GM12878 (cell line): Measurements from ENCODE around the gene MYO1D. TPM values are rescaled to one million over a fixed set of nuclear protein-coding genes. Genes with fewer than 3 reads are reported as not detected.

Experiments used
- BRCA1 ChIP-seq: IDR thresholded peaks from 2 replicates; pipeline ENCODE4 v1.6.1; 2011; ENCODE audit warnings: low read depth, low read length, improper control_type of control experiment
- CREM ChIP-seq: IDR thresholded peaks from 2 replicates; pipeline ENCODE4 v1.6.1; 2014; ENCODE audit warnings: antibody characterized with exemption, low read depth
- EP300 ChIP-seq, 2 experiments: fragments of 150-350 bp in 1 of 2; IDR thresholded peaks; 2 replicates each; pipeline ENCODE4 v1.6.1; 2011 to 2012; ENCODE audit warnings: low read depth in 2 of 2, low read length in 2 of 2, borderline replicate concordance in 1 of 2, improper control_type of control experiment in 1 of 2, inconsistent platforms in 1 of 2; ENCODE audit not compliant: control insufficient read depth in 1 of 2
- ESRRA ChIP-seq: IDR thresholded peaks from 2 replicates; pipeline ENCODE4 v1.6.1; 2012; ENCODE audit warnings: mild to moderate bottlenecking, low read length, improper control_type of control experiment
- LARP7 ChIP-seq: fragments of 450-650 bp; IDR thresholded peaks from 2 replicates; pipeline ENCODE4 v1.6.1; 2017; ENCODE audit warnings: mild to moderate bottlenecking
- MEF2A ChIP-seq: IDR thresholded peaks from 2 replicates; pipeline ENCODE4 v1.6.1; 2011; ENCODE audit warnings: low read depth, mild to moderate bottlenecking, low read length, moderate library complexity; ENCODE audit not compliant: insufficient read depth
- NR2C1 ChIP-seq: fragments of 450-650 bp; IDR thresholded peaks from 2 replicates; pipeline ENCODE4 v1.6.1; 2017; ENCODE audit warnings: antibody characterized with exemption, mild to moderate bottlenecking, moderate library complexity
- NR2F1 ChIP-seq: fragments of 450-650 bp; conservative IDR thresholded peaks from 2 replicates; pipeline ENCODE4 v1.6.1; 2017; ENCODE audit warnings: mild to moderate bottlenecking
- RB1 ChIP-seq: fragments of 450-650 bp; formaldehyde crosslinking; IDR thresholded peaks from 2 replicates; pipeline ENCODE4 v1.6.1; 2017; ENCODE audit warnings: mild to moderate bottlenecking, borderline replicate concordance
- RELA ChIP-seq: fragments of 450-650 bp; IDR thresholded peaks from 2 replicates; pipeline ENCODE4 v1.8.0; 2014; ENCODE audit warnings: borderline replicate concordance; ENCODE audit not compliant: partially characterized antibody
- SIX5 ChIP-seq: IDR thresholded peaks from 2 replicates; pipeline ENCODE4 v1.6.1; 2011; ENCODE audit warnings: mild to moderate bottlenecking, low read depth, low read length, moderate library complexity; ENCODE audit not compliant: severe bottlenecking
- SMC3 ChIP-seq: IDR thresholded peaks from 2 replicates; pipeline ENCODE4 v1.6.1; 2011; ENCODE audit warnings: low read length, improper control_type of control experiment, borderline replicate concordance
- TCF7 ChIP-seq: IDR thresholded peaks from 2 replicates; pipeline ENCODE4 v1.6.1; 2014; ENCODE audit warnings: antibody characterized with exemption, borderline replicate concordance
- ZNF207 ChIP-seq: fragments of 450-650 bp; IDR thresholded peaks from 2 replicates; pipeline ENCODE4 v1.6.1; 2014; ENCODE audit warnings: antibody characterized with exemption, mild to moderate bottlenecking, borderline replicate concordance
- ZSCAN29 ChIP-seq: fragments of 450-650 bp; IDR thresholded peaks from 2 replicates; pipeline ENCODE4 v1.6.1; 2017; ENCODE audit warnings: mild to moderate bottlenecking, moderate library complexity
- polyA plus RNA-seq, 11 experiments: library from polyadenylated mRNA; depleted of rRNA in 4 of 11; unstranded in 6 of 11; stranded (reverse) in 5 of 11; fragments of >200 nt; fragmentation: Nextera tagmentation in 4 of 11; fragmentation: Illumina TruSeq in 1 of 11; extraction: Ambion mirVana in 4 of 11; extraction: Trizol in 1 of 11; gene quantifications; 1 replicate in 1 of 11; 2 replicates in 10 of 11; pipeline versions ENCODE4 v1.2.1 to v1.2.3, GENCODE V29; 2011 to 2016; ENCODE audit warnings: inconsistent platforms in 2 of 11, missing spikeins in 2 of 11, low read depth in 1 of 11
- total RNA-seq, 4 experiments: library from RNA; depleted of rRNA in 3 of 4; stranded (reverse); fragments of >200 nt in 3 of 4; fragmentation: Illumina TruSeq in 1 of 4; extraction: Trizol in 1 of 4; gene quantifications; 2 replicates each; pipeline versions ENCODE4 v1.2.1 to v1.2.3, GENCODE V29; 2013 to 2021
- TF ChIP-seq, protein P1 (sequence below): fragments of 450-650 bp; IDR thresholded peaks from 2 replicates; pipeline ENCODE4 v1.6.1; 2017; ENCODE audit warnings: borderline replicate concordance
- TF ChIP-seq, protein P2 (sequence below): IDR thresholded peaks from 2 replicates; pipeline ENCODE4 v1.6.1; 2012; ENCODE audit warnings: mild to moderate bottlenecking, low read depth, low read length
- TF ChIP-seq, protein P3 (sequence below): fragments of 450-650 bp; formaldehyde crosslinking; IDR thresholded peaks from 2 replicates; pipeline ENCODE4 v1.4.0; 2022; ENCODE audit warnings: mild to moderate bottlenecking, moderate library complexity
- TF ChIP-seq, protein P4 (sequence below): fragments of 450-650 bp; IDR thresholded peaks from 2 replicates; pipeline ENCODE4 v1.6.1; 2016; ENCODE audit warnings: mild to moderate bottlenecking

MYO1D gene
- total and polyA plus RNA-seq, 10 of the 15 experiments (the other 5 are each of a cell fraction or from before 2014, with no cell fraction given) = 1.8 to 37.7 (median 25.4) TPM

DNA sequence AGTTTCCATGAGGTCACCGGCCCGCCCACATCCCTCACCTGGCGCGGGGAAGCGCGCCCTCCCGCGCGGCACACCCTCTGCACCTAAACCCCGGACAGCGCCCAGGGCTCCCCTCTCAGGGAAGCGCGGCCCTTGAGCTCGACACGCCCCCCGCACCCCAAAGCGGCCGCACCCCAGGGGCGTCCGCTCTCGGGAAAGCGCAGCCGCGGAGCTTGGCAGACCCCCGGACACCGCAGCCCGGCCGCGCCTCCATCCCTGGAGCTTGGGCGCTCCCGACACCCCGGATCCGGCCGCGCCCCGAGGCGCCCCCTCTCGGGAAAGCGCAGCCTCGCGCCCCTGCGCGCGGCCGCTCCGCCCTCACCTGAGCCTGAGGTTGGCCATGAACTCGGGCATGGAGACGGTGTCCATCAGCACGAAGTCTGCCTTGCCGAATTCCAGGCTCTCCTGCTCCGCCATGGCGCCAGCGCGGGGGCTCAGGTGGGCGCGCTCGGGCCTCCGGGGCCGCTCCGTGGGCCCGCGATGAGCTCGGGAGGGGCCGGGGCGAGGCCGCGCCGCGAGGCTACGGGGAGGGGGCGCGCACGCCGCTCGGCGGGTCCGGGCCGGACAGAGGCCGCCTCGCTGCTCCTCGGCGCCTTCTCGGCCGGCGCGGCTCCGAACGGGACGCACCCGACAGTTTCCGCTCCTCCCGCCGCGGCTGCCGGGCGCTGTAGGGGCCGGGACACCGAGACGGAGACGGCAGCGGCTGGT is at the start of gene MYO1D (continued):
- TF ChIP-seq, protein P1, sequence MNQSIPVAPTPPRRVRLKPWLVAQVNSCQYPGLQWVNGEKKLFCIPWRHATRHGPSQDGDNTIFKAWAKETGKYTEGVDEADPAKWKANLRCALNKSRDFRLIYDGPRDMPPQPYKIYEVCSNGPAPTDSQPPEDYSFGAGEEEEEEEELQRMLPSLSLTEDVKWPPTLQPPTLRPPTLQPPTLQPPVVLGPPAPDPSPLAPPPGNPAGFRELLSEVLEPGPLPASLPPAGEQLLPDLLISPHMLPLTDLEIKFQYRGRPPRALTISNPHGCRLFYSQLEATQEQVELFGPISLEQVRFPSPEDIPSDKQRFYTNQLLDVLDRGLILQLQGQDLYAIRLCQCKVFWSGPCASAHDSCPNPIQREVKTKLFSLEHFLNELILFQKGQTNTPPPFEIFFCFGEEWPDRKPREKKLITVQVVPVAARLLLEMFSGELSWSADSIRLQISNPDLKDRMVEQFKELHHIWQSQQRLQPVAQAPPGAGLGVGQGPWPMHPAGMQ = no peak
- TF ChIP-seq, protein P2, sequence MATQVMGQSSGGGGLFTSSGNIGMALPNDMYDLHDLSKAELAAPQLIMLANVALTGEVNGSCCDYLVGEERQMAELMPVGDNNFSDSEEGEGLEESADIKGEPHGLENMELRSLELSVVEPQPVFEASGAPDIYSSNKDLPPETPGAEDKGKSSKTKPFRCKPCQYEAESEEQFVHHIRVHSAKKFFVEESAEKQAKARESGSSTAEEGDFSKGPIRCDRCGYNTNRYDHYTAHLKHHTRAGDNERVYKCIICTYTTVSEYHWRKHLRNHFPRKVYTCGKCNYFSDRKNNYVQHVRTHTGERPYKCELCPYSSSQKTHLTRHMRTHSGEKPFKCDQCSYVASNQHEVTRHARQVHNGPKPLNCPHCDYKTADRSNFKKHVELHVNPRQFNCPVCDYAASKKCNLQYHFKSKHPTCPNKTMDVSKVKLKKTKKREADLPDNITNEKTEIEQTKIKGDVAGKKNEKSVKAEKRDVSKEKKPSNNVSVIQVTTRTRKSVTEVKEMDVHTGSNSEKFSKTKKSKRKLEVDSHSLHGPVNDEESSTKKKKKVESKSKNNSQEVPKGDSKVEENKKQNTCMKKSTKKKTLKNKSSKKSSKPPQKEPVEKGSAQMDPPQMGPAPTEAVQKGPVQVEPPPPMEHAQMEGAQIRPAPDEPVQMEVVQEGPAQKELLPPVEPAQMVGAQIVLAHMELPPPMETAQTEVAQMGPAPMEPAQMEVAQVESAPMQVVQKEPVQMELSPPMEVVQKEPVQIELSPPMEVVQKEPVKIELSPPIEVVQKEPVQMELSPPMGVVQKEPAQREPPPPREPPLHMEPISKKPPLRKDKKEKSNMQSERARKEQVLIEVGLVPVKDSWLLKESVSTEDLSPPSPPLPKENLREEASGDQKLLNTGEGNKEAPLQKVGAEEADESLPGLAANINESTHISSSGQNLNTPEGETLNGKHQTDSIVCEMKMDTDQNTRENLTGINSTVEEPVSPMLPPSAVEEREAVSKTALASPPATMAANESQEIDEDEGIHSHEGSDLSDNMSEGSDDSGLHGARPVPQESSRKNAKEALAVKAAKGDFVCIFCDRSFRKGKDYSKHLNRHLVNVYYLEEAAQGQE = peak; percentile 54; the same call in 1 of the 2 replicates
- TF ChIP-seq RB1 (0 out of 2 replicates have a peak, but pooled peaks have one; percentile 45), EP300 (IDR thresholded peaks at IDR 0.05; ENCODE audit: borderline replicate concordance in 1 of 2, control insufficient read depth in 1 of 2, low read depth in 2 of 2, low read length in 2 of 2) (no peak), RELA (no peak), BRCA1 (no peak), NR2F1 (peak; percentile 32; the same call in 1 of the 2 replicates), TCF7 (no peak), ZSCAN29 (no peak), NR2C1 (no peak), MEF2A (no peak), SIX5 (no peak), LARP7 (peak; percentile 92), ZNF207 (no peak; the same call in 1 of the 2 replicates), ESRRA (no peak), CREM (peak; percentile 52; the same call in 1 of the 2 replicates), SMC3 (peak; percentile 21)
- TF ChIP-seq, protein P3, sequence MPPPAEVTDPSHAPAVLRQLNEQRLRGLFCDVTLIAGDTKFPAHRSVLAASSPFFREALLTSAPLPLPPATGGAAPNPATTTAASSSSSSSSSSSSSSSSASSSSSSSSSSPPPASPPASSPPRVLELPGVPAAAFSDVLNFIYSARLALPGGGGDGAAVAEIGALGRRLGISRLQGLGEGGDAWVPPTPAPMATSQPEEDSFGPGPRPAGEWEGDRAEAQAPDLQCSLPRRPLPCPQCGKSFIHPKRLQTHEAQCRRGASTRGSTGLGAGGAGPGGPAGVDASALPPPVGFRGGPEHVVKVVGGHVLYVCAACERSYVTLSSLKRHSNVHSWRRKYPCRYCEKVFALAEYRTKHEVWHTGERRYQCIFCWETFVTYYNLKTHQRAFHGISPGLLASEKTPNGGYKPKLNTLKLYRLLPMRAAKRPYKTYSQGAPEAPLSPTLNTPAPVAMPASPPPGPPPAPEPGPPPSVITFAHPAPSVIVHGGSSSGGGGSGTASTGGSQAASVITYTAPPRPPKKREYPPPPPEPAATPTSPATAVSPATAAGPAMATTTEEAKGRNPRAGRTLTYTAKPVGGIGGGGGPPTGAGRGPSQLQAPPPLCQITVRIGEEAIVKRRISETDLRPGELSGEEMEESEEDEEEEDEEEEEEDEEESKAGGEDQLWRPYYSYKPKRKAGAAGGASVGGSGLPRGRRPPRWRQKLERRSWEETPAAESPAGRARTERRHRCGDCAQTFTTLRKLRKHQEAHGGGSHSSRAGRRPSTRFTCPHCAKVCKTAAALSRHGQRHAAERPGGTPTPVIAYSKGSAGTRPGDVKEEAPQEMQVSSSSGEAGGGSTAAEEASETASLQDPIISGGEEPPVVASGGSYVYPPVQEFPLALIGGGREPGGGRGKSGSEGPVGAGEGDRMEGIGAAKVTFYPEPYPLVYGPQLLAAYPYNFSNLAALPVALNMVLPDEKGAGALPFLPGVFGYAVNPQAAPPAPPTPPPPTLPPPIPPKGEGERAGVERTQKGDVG (CRISPR knock-in tag) = no peak
- TF ChIP-seq, protein P4, sequence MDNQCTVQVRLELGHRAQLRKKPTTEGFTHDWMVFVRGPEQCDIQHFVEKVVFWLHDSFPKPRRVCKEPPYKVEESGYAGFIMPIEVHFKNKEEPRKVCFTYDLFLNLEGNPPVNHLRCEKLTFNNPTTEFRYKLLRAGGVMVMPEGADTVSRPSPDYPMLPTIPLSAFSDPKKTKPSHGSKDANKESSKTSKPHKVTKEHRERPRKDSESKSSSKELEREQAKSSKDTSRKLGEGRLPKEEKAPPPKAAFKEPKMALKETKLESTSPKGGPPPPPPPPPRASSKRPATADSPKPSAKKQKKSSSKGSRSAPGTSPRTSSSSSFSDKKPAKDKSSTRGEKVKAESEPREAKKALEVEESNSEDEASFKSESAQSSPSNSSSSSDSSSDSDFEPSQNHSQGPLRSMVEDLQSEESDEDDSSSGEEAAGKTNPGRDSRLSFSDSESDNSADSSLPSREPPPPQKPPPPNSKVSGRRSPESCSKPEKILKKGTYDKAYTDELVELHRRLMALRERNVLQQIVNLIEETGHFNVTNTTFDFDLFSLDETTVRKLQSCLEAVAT = no peak
